DMS53 treated with DMSO at 0.1 percent for 48 hours (cell line): ENCODE results near the gene MMS22L.
A peak's percentile ranks its signal among the peaks of the same experiment; 100 is the strongest.
"Not testable (repeated sequence)": the region's sequence is repeated elsewhere in the genome, so short reads cannot be mapped to it uniquely, and the experiment has no call there.

Source experiments
- DNase-seq: peaks from one replicate; lab custom pipeline; 2025; ENCODE audit not compliant: unreplicated experiment; lab: John Stamatoyannopoulos, UW

The MMS22L gene

DNA sequence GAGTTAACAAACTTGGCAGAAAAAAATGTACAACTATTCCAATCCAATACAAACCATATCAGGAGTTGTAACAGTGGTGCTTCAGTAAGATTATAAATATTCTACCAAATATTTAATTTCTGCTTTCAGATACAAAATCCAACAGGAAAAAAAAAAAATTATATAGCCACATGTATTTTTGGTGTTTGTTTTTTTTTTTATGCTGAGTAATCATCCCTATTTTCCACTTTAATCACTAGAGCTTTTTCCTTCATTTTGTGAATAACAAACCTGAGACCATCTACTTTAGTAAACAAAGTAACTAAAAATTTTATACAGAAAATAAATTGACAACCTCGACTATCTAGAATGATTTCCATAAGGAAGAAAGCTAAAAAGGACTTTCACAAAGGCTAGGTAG lies 36.2 kb downstream of the MMS22L start:
- DNase-seq, result no peak

DNA sequence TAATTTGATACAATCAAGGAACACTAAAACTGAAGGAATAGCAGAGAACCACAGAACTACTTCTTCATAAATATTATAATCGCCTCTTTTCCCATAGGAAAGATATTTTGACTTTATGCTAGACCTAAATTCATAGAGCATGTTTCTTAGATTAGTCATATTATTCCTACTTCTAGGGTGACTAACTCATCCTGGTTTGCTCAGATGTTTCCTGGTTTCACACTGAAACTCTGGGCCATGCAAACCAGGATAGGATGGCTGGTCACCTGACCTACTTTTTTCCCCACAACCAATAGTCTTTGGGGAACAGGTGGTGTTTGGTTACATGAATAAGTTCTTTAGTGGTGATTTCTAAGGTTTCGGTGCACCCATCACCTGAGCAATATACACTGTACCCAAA lies 42.8 kb downstream of the MMS22L start:
- no peak for DNase-seq

DNA sequence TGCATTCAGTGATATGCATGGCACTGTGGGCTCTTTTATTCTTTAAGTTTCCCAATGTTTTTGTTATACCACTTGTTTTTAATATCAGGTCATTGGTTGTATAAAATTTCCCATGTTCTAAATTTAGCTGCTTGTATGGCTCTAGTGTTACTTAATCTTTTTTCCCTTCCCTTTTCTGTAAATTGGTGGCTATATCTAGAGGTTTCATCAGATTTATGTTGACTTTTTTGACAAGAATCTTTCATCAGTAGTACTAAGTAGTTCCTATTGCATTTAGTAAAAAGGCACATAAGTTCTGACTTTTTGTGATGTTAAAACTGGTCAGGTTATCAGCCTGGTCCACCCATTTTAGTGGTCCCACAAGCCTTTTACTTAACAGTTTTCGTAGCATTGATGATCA lies 51.1 kb downstream of the MMS22L start:
- no peak for DNase-seq

GRCh38 chr6:97222903-97223302 lies 60.1 kb downstream of the MMS22L start:
- DNase-seq, result no peak

GRCh38 chr6:97218912-97219311 lies 64.1 kb downstream of the MMS22L start:
- no peak for DNase-seq

DNA sequence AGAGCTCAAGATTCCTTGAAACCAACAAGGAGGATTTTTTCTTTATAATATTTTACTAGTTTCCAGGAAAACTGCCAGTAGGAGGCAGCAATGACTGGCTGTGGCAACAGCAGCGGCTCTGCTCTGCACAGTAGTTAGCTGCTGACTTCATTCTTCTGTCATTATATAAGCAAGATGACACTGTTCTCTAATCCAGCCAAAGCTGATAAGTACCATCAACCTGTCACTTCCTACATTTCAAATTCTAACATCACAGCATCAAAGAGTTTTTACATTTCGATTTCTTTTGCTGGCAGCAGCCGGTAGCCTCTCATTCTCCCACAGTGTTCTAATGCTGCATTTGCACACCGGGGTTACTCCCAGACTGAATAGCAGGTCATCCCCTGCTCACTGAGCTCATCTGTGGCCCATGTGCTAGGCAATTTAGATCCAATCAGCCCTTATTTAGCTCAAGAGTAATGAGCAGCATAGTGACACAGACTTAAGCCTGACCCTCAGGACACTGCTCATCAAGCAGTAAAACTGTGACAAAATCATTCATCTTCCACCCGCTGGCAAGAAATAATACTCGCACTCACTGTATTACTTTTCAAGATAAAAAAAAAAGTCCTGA lies 67.8 kb downstream of the MMS22L start:
- DNase-seq, result peak; percentile 33

DNA sequence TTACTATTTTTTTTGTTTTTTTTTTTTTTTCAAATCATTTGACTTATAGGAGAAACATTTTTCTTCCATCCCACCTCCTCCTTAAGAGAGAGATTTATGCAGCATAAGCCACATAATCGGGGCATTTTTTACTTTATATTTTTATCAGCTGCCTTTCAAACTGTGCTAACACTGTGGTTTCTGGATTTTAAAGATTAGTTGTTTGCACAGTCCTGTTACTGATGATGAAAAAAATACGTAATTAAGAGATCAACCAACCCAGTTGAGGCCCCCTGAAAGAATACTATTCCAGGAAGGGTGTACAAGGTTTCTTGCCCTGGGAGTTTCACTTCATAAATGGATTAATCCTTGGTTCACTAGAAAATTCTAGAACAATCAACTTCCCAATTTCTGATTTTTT lies 68.3 kb downstream of the MMS22L start:
- no peak for DNase-seq

DNA sequence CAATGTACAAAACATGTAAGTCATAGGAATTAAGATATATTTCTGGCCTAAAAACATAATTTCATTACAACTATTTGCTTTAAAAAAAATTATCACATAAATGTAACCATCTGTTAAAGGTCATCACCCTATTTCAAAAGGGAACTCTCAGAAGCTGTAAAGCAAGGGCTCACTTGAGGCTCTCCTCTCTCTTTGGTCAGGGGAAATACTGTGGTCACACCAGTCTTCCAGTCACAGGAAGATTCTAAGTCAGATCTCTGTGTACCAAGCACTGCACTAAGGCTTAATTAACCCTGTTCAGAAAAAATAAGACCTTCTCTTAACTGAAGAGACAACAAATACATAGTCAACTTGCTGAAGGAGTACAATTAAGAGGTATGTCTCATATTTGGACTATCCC lies 75.6 kb downstream of the MMS22L start:
- DNase-seq, result no peak

DNA sequence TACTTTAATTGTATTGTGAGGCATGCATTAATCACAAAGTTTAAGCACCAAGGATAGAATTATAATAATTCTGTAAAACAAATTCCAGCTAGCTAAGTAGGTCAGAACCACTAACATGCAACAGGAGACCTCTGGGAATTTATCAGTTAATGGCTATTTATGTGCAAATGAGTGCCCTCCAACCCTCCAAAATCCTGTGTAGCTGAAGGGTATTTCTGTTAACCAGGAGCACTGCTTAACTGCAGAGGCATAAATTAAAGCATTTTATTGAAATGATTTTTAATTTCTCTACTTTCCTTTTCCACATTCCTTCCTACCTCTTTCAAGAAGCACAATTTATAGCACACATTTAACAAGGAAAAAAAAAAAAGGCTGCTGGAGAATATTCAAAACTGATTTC lies 77.0 kb downstream of the MMS22L start:
- no peak for DNase-seq

DNA sequence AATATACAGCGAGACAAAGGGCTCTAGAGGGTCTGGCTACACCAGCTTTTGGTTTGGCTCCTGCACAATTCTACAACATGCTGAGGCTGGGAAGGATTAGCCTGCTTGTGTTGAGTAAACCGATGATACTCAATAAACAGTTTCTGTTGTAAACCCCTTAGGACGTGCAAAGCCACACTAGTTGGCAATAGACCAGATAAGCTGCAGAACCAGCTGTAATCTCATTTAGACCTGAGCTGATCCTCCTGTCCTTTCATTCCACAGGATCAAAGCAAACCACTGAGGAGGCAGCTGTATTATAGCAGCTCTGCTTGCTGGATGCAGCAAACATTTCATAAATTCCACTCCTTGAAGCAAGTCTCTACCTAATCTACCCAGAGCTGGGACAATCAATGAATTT lies 79.7 kb downstream of the MMS22L start:
- no peak for DNase-seq

- DNase-seq, result no peak
These were observed 84.9 kb downstream of the MMS22L start for GRCh38 chr6:97198046-97198565.

- no peak for DNase-seq
These were observed 87.9 kb downstream of the MMS22L start for GRCh38 chr6:97195117-97195516.

DNA sequence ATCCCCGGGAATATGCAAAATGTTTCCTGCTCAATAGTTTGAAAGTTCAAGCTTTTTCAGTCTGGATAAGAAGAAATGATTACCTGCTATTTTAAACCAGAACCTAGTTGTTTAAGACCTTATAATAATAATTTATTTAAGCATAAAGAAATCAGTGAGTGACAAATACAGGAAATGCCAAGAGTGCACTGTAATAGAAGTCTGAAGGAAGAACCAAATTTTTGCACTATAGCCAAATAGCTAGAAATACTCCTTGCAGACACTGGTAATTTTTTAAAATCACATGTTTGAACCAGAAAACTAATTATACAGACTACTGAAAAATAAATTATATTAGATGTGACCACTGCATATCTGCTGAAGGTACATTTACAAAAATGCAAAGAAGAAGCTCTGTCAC lies 93.2 kb downstream of the MMS22L start:
- DNase-seq, result no peak

DNA sequence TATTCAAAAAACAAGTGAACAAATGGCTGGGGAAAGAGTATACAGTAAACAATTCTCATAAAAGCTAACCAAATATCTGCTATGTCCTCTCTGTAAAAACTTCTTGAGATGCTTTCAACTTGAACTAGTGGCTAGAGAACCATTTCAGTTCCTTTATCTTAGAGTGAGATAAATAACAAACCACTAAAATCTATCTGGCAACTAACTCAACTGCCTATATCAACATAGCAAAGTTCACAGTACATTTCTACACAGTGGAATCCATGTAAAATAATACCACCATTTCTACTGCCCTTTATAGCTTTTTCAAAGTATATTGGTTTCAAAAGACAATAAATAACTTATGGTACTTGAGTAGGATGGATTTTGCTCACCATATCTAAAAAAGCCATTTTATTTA lies 95.1 kb downstream of the MMS22L start:
- no peak for DNase-seq

DNA sequence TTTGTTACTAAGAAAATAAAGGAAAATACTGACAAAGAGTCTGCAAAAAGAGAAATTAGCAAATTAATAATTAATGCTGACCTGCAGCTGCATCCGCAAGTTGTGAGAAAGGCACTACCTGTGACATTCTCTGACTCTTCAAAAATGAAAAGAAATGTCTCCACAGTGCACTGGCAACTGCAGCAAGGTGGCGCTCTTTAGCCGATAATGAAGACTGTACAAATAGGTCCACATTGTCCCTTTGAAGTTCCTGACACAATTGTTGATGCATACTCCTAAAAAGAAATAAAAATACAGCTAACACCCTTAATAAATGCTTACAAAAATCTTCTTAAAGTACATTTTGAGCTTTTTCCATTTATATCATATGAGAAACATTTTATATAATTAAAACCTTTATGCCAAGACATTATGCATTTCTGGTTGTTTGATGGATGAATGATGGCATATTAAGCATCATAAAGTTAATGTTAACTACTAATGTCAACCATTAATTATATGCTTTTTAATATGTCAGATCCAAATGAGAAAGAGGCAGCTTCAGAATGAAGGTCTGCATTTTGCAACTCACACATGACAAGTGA lies 96.5 kb downstream of the MMS22L start:
- DNase-seq, result peak; percentile 40

- no peak for DNase-seq
These were observed 105.1 kb downstream of the MMS22L start for GRCh38 chr6:97177905-97178304.

DNA sequence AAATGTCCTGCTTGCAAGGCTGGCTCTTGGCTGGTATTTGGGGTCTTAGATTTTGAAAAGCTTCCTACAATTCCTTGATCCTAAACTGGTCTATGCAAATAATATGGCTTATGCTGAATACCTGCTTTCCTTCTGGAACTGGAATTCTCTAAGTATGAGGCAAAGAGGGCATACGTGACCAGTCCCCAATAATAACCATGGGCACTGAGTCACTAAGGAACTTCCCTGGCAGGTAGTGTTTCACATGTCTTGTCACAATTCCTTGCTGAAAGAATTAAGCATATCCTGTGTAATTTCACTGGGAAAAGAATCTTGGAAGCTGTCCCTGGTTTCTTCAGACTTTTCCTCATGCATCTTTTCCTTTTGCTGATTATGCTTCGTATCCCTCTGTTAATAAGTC lies 106.5 kb downstream of the MMS22L start:
- DNase-seq, result no peak

DNA sequence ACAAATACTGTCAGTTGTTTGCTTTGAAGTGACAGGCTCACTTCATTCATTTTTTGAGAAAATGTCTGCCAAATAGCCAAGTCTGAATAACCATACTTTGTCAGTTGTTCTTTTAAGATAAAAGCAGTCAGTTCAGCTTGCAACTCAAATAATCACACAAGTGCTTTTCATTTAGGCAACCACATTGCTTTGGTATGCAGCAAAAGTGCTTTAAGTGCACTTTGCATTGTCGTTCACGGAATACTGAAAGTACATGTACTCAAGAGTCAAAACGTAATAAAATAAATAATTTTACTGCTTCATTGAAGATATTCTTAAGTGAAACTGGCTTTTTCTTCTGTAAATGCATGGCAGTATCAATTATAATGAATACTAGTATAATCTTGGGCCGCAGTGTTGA lies 107.2 kb downstream of the MMS22L start:
- no peak for DNase-seq

GRCh38 chr6:97174471-97174870 lies 108.5 kb downstream of the MMS22L start:
- no peak for DNase-seq

GRCh38 chr6:97160280-97160679 lies 122.7 kb downstream of the MMS22L start:
- DNase-seq, result no peak

DNA sequence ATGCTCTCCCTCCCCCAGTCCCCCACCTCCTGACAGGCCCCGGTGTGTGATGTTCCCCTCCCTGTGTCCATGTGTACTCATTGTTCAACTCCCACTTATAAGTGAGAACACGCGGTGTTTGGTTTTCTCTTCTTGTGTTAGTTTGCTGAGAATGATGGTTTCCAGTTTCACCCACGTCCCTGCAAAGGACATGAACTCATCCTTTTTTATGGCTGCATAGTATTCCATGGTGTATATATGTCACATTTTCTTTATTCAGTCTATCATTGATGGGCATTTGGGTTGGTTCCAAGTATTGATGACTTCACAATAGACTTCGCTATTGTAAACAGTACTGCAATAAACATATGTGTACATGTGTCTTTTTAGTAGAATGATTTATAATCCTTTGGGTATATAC lies 127.6 kb downstream of the MMS22L start:
- DNase-seq, result not testable (repeated sequence)

DNA sequence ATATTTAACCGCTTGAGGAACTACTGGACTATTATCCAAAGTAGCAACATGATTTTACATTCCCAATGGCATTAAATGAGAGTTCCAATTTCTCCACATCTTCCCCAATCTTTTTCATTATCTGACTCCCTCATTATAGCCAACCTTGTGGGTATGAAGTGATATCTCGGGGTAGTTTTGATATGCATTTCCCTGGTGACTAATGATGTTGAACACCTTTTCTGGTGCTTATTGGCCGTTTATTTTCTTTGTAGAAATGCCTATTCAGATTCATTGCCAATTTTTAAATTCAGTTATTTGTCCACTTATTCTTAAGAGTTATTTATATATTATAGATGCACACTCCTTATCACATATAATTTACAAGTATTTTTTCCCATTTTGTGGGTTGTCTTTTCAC lies 129.0 kb downstream of the MMS22L start:
- DNase-seq, result no peak

DNA sequence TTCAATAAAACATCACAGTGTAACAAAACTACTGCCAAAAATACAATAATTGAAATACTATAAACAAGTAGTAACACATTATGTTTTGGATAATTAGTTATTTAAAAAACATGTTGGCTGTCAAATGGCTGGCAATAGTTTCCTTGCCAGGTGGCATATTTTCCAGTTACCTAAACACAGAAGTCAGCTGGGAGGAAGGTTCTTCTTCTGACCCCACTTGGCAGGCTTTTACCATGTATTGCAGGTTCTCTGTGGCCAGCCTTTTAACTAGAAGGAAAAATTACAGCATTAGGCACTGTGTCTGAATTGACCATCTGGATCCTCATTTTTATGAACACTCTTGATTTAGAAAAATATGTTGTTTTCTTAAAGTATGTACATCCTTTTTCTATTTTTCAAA lies 131.4 kb downstream of the MMS22L start:
- DNase-seq, result no peak
